ENCODE measurements around the gene BMPR1B. TPM values are rescaled to one million over a fixed set of nuclear protein-coding genes. Genes with fewer than 3 reads are reported as not detected.

Gene BMPR1B
- total RNA-seq, 1 donor = 13.5 TPM

GRCh38 chr4:94803181-94803580 is 45.4 kb downstream of the BMPR1B start:
- no peak overlapping the region for H3K4me3 ChIP-seq (ENCODE audit: low read depth, low read length)
- TF ChIP-seq, protein P1, sequence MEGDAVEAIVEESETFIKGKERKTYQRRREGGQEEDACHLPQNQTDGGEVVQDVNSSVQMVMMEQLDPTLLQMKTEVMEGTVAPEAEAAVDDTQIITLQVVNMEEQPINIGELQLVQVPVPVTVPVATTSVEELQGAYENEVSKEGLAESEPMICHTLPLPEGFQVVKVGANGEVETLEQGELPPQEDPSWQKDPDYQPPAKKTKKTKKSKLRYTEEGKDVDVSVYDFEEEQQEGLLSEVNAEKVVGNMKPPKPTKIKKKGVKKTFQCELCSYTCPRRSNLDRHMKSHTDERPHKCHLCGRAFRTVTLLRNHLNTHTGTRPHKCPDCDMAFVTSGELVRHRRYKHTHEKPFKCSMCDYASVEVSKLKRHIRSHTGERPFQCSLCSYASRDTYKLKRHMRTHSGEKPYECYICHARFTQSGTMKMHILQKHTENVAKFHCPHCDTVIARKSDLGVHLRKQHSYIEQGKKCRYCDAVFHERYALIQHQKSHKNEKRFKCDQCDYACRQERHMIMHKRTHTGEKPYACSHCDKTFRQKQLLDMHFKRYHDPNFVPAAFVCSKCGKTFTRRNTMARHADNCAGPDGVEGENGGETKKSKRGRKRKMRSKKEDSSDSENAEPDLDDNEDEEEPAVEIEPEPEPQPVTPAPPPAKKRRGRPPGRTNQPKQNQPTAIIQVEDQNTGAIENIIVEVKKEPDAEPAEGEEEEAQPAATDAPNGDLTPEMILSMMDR (IDR thresholded peaks at IDR 0.05; ENCODE audit: insufficient read depth, low read length) = no peak
- DNase-seq (ENCODE audit: low read depth) = peak; percentile 24

DNA sequence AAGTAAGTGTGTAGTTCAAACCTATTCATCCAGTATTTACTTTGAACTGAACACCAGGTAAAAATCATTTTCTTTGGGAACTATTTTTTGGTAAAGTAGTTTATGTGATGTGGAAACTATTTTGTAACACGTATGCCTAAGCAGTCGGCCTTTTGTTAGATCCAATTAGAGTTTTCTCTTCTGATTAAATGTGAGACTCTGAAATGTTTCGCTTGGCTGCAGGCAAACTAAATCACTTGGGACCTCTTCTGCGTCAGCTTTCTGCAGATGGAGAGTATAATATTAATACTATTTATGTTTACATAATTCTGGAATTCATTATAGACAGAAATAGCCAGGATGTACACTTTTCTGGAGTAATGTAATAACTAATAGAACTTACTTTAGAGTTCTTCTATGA is 46.9 kb downstream of the BMPR1B start:
- H3K4me3 ChIP-seq (ENCODE audit: low read depth, low read length) = no peak overlapping the region
- DNase-seq (ENCODE audit: low read depth) = peak; percentile 25

GRCh38 chr4:94806376-94806775 is 48.6 kb downstream of the BMPR1B start:
- TF ChIP-seq, protein P1 (IDR thresholded peaks at IDR 0.05; ENCODE audit: insufficient read depth, low read length) = no peak
- H3K4me3 ChIP-seq (ENCODE audit: low read depth, low read length) = no peak overlapping the region
- DNase-seq (ENCODE audit: low read depth) = no peak

More for the DNA sequence above, 46.9 kb downstream of the BMPR1B start:
- TF ChIP-seq, protein P1 (IDR thresholded peaks at IDR 0.05; ENCODE audit: insufficient read depth, low read length) = no peak

DNA sequence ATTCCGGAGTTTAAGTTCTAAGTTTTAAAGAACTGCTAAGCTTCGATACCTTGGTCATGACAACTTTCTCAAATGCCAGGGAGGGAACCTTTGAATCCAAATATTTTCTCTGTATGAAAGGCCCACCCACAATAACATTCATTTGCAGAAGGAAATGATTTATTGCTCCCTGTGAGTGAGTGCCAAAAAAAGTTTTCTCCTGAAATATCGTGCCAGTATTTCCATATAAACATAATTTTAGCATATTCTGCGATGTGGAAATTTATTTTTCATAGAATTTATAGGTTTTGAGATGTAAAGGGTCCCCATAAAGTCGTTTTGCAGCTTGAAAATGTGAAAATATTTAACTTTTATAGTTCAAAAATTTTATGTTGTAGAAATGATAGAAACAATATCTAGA is 53.9 kb downstream of the BMPR1B start:
- TF ChIP-seq, protein P1 (IDR thresholded peaks at IDR 0.05; ENCODE audit: insufficient read depth, low read length) = no peak
- no peak overlapping the region for H3K4me3 ChIP-seq (ENCODE audit: low read depth, low read length)
- DNase-seq (ENCODE audit: low read depth) = peak; percentile 43

DNA sequence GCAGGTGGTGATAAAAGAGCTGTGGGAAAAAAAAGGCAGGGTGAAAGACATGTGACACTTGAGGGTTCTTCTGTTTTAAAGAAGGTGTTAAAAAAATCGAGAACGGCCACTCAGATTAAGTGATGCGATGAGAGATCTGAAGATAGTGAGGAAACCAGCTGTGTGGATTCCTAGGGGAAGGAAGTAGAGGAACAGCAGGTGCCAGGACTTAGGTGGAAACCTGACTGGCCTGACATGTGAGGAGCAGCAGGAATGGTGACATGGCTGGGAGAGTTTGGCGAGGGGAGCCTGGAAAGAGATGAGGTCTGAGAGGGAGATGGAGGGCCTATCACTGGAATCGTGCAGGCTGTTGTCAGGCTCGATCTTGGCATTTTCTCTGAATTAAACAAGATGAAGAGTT is 55.5 kb downstream of the BMPR1B start:
- H3K4me3 ChIP-seq (ENCODE audit: low read depth, low read length) = no peak overlapping the region
- TF ChIP-seq, protein P1 (IDR thresholded peaks at IDR 0.05; ENCODE audit: insufficient read depth, low read length) = no peak
- DNase-seq (ENCODE audit: low read depth) = no peak

DNA sequence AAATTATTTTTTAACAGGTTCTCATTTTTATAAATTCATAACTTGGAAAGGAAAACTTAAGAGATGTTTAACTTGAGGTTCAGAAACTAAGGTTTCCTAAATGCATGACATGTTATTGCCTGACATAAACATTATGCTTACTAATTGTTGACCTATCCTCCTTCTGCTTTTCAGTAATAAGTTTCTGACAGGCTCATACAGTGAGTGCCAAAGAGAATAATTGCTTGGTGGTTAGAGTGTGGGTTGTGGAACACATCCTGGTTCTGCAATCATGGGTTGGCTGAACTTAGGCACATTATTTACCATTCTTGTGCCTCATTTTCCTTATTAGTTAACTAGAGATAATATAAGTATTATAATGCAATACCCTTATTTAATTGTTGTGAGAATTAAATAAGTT is 56.5 kb downstream of the BMPR1B start:
- H3K4me3 ChIP-seq (ENCODE audit: low read depth, low read length) = no peak overlapping the region
- TF ChIP-seq, protein P1 (IDR thresholded peaks at IDR 0.05; ENCODE audit: insufficient read depth, low read length) = no peak
- DNase-seq (ENCODE audit: low read depth) = no peak
